Small intestine (tissue), 7 donors: ENCODE measurements around the gene DOCK2. TPM values are rescaled to one million over a fixed set of nuclear protein-coding genes. Genes with fewer than 3 reads are reported as not detected.
"Not testable (repeated sequence)": the region's sequence is repeated elsewhere in the genome, so short reads cannot be mapped to it uniquely, and the experiment has no call there.

Experiments used
- DNase-seq, 2 donors: peaks; one replicate each; pipeline versions ENCODE4 v3.0.0 to v3.0.0-alpha.2; 2013
- FAIRE-seq: peaks from 2 replicates; lab custom pipeline; 2012; peaks lifted over from hg19 to GRCh38; lab: Jason Lieb, UNC
- H3K27ac ChIP-seq, 3 donors: one replicate each; pipeline ENCODE4 v1.5.1; 2013; ENCODE audit warnings: low read length in 2 of 3, mild to moderate bottlenecking in 2 of 3, control low read depth in 1 of 3, inconsistent platforms in 1 of 3, low read depth in 1 of 3, moderate library complexity in 1 of 3
- H3K27me3 ChIP-seq, 3 donors: one replicate each; pipeline ENCODE4 v1.6.1; 2013; ENCODE audit warnings: low read length in 3 of 3, inconsistent platforms in 1 of 3; ENCODE audit not compliant: control insufficient read depth in 3 of 3, insufficient read depth in 3 of 3
- H3K36me3 ChIP-seq, 3 donors: one replicate each; pipeline ENCODE4 v1.6.1; 2013; ENCODE audit warnings: low read length in 3 of 3, inconsistent platforms in 1 of 3, low read depth in 1 of 3, mild to moderate bottlenecking in 1 of 3, moderate library complexity in 1 of 3; ENCODE audit not compliant: control insufficient read depth in 3 of 3, insufficient read depth in 2 of 3
- H3K4me1 ChIP-seq, 3 donors: one replicate each; pipeline ENCODE4 v1.6.1; 2013; ENCODE audit warnings: low read length in 2 of 3, inconsistent platforms in 1 of 3, low read depth in 1 of 3, mild to moderate bottlenecking in 1 of 3, moderate library complexity in 1 of 3; ENCODE audit not compliant: control insufficient read depth in 3 of 3, insufficient read depth in 2 of 3
- H3K4me3 ChIP-seq, 3 donors: one replicate each; pipeline ENCODE4 v1.5.1; 2013; ENCODE audit warnings: low read length in 3 of 3, control low read depth in 1 of 3, inconsistent platforms in 1 of 3, low read depth in 1 of 3, mild to moderate bottlenecking in 1 of 3, moderate library complexity in 1 of 3
- H3K9me3 ChIP-seq, 2 donors: one replicate each; pipeline ENCODE4 v1.6.1; 2013; ENCODE audit warnings: low read depth in 1 of 2, low read length in 1 of 2; ENCODE audit not compliant: control insufficient read depth in 2 of 2, insufficient read depth in 1 of 2
- WGBS, 3 donors: extraction: QIAGEN DNeasy Blood & Tissue Kit; methylation state at CpG; one replicate each; pipeline ENCODE4 v1.1.7; 2013; 5-methylcytosine and 5-hydroxymethylcytosine counted together
- polyA plus RNA-seq, 4 donors: library from polyadenylated mRNA; stranded (reverse) in 3 of 4; unstranded in 1 of 4; fragments of 200-250 nt in 3 of 4; fragments of 120-200 nt in 1 of 4; gene quantifications; one replicate each; pipeline versions ENCODE4 v1.2.1 to v1.2.3, GENCODE V29; 2013
- donor health status: healthy with polysubstance abuse.
- donor health status: control.
- donor health status: control.
- donor health status: Bipolar disorder and iron deficiency.
- donor health status: healthy.

Gene DOCK2
- polyA plus RNA-seq, 4 donors = 1.3 to 5.9 (median 3.0) TPM

DNA sequence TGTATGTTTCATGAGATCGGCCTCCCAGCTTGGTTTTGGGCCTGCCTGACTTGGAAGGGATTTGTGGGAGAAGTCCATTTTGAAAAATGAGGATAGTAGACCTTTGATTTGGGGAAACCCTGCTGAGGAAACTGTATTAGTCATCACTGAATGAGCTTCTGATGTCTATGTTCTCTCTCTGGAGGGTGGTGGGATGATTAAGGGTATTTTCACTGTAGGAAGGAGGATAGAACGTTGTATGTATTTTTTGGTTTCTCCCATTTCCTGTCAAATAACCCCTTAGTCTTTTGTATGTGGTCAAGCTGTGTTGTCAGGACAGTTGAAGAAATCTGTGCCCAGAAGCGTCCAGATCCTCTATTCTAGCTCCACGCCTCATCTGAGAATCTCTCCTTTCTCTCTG lies 191.3 kb downstream of the DOCK2 start:
- Histone ChIP-seq H3K4me3 (no peak overlapping the region), H3K9me3 (no peaks in the 10 kb centered on the region), H3K36me3 (no peaks in the 10 kb centered on the region), H3K27ac (no peak overlapping the region), H3K4me1 (no peaks in the 10 kb centered on the region), H3K27me3 (no peaks in the 10 kb centered on the region)
- no peak for FAIRE-seq
- WGBS, 3 donors = 79 to 86% (median 83%) methylated on average over 4 of the region's 4 CpGs
- DNase-seq = no peak

DNA sequence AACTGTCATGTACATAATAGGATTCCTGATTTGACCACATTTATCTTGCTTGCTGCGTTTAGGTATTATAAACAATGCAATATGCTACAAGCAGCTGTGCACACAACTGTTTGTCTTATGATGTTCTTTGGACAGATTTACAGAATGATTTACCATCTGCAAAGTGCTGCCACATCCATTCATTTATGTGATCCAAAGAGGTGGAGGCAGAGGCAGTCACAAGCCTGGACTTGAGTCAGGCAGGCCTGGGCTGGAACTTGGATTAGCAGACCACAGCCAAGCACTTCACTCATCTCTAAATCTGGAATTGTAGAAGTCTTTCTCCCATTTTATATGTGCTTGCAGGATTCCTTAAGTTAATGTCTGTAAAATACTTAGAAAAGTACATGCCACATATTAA lies 194.3 kb downstream of the DOCK2 start:
- Histone ChIP-seq H3K4me3 (no peak overlapping the region), H3K36me3 (no peaks in the 10 kb centered on the region), H3K9me3 (no peaks in the 10 kb centered on the region), H3K4me1 (no peaks in the 10 kb centered on the region), H3K27ac (no peak overlapping the region), H3K27me3 (no peaks in the 10 kb centered on the region)
- FAIRE-seq (no peak), DNase-seq (no peak)
- 23 to 52% (median 37%) methylated on average over 1 of the region's 1 CpG for WGBS, 3 donors

DNA sequence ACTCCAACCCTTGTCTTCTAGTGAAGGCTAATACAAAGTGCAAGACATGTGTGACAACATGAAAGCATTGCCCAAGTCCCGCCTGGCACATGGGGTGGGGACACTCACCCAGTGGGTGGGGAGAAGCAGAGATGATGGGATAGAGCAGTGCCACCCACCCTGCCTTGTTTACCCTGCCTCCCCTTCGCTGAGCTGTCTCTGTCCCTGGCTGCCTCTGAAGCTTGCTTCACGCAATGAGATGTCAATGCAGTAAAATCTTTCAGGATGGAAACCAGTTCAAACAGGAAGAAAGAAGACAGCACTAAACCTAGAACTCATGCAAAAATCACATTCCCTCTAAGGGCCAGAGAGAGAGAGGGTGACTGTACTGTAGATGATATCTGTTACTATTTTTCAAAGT lies 195.2 kb downstream of the DOCK2 start:
- no peaks in the 10 kb centered on the region for H3K4me1 ChIP-seq
- H3K9me3 ChIP-seq = no peaks in the 10 kb centered on the region
- no peaks in the 10 kb centered on the region for H3K27me3 ChIP-seq
- no peak overlapping the region for H3K4me3 ChIP-seq
- no peak overlapping the region for H3K27ac ChIP-seq
- DNase-seq = no peak
- WGBS, 3 donors = 59 to 91% (median 74%) methylated on average over 3 of the region's 3 CpGs
- no peaks in the 10 kb centered on the region for H3K36me3 ChIP-seq
- no peak for FAIRE-seq

GRCh38 chr5:169832845-169833244 lies 195.8 kb downstream of the DOCK2 start:
- FAIRE-seq = no peak
- Histone ChIP-seq H3K27me3 (no peaks in the 10 kb centered on the region), H3K27ac (no peak overlapping the region), H3K9me3 (no peaks in the 10 kb centered on the region), H3K36me3 (no peaks in the 10 kb centered on the region), H3K4me3 (no peak overlapping the region), H3K4me1 (no peaks in the 10 kb centered on the region)
- DNase-seq = no peak

DNA sequence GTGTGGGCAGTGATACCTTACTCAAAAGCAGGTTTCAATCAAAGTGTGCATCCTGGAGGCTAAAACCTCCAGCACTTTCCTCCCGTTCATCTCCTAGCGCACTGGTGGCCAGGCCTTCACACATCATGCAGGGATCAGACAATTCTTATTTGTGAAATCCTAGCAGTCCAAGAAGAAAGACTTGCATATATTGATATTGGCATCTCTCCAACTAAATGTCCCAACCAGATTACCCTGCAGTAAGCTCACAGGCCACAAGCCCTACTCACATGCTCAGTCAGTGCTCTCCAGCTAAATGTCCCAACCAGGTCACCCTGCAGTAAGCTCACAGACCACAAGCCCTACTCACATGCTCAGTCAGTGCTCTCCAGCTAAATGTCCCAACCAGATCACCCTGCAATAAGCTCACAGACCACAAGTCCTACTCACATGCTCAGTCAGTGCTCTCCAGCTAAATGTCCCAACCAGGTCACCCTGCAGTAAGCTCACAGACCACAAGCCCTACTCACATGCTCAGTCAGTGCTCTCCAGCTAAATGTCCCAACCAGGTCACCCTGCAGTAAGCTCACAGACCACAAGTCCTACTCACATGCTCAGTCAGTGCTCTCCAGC lies 196.7 kb downstream of the DOCK2 start:
- not testable (repeated sequence) for H3K27me3 ChIP-seq, H3K4me3 ChIP-seq, FAIRE-seq, H3K4me1 ChIP-seq, H3K36me3 ChIP-seq, H3K9me3 ChIP-seq, H3K27ac ChIP-seq, DNase-seq
- WGBS, 3 donors = 78 to 86% (median 81%) methylated on average over 2 of the region's 2 CpGs

GRCh38 chr5:169834540-169834939 lies 197.5 kb downstream of the DOCK2 start:
- not testable (repeated sequence) for H3K4me3 ChIP-seq, H3K9me3 ChIP-seq, H3K36me3 ChIP-seq, DNase-seq, H3K27ac ChIP-seq, H3K4me1 ChIP-seq, FAIRE-seq, H3K27me3 ChIP-seq
- 35 to 64% (median 63%) methylated on average over 1 of the region's 1 CpG for WGBS, 3 donors

DNA sequence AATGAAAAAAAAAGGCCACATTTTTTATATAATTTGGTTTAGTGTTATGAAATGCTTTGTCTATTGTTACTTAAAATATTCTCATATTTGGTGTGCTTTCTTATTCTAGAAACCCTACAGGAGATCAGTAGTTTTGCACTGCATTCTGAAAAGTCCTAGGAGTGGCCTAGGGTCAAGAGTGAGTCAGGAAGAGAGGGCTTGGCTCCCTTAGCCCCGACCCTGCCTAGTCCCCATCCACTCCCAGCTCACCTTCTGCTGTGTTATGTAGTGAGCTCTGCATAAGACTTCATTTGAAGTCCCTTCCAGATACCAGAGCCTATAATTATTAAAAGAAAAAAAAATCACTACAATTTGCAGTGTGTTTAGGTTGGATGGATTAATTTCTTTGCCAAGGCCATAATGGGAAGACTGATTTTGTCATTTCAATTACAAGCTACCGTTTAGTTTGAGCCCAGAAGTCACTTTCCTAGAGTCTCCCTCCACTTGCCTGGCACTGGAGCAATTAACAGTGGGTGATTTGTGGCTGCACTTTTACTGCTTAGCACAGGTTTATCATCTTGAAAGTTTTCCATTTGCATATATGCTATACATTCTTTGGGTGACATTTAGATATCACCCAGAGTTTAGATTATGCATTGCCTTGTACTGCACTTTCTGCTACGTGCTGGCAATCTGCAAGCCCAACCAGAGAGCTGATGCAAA lies 199.9 kb downstream of the DOCK2 start:
- Histone ChIP-seq H3K4me1 (no peaks in the 10 kb centered on the region), H3K27me3 (no peaks in the 10 kb centered on the region), H3K9me3 (no peaks in the 10 kb centered on the region), H3K4me3 (no peak overlapping the region), H3K27ac (no peak overlapping the region), H3K36me3 (no peaks in the 10 kb centered on the region)
- DNase-seq = no peak
- FAIRE-seq = no peak
- 20 to 53% (median 38%) methylated on average over 3 of the region's 3 CpGs for WGBS, 3 donors

DNA sequence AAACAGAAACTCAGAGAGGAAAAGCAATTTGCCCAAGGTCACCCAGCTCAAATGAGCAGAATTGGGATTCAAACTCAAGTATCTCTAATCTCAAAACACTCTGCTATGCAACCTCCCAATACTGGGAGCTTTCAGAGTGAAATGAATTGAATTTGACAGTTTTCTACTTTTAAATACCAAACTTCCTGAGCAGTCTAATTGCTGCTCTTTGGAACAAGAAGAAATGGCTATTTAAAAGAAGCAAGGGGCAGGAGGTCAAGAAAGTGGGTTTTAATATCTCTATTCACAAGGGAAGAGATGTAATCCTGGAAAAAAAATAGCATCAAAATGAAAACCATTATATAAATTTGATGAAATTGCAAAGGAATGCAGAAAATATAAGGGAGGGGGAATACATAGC lies 200.6 kb downstream of the DOCK2 start:
- H3K4me1 ChIP-seq = no peaks in the 10 kb centered on the region
- FAIRE-seq (no peak), DNase-seq (no peak)
- H3K27ac ChIP-seq = no peak overlapping the region
- no peaks in the 10 kb centered on the region for H3K27me3 ChIP-seq
- H3K9me3 ChIP-seq = no peaks in the 10 kb centered on the region
- no peaks in the 10 kb centered on the region for H3K36me3 ChIP-seq
- no peak overlapping the region for H3K4me3 ChIP-seq

- WGBS, 3 donors = 77 to 85% (median 77%) methylated on average over 3 of the region's 3 CpGs
- H3K27ac ChIP-seq = no peak overlapping the region
- H3K36me3 ChIP-seq = no peaks in the 10 kb centered on the region
- H3K27me3 ChIP-seq = no peaks in the 10 kb centered on the region
- H3K9me3 ChIP-seq = no peaks in the 10 kb centered on the region
- FAIRE-seq = no peak
- H3K4me1 ChIP-seq = no peaks in the 10 kb centered on the region
- DNase-seq = no peak
- H3K4me3 ChIP-seq = no peak overlapping the region
Measured at GRCh38 chr5:169838688-169839087, 201.6 kb downstream of the DOCK2 start.
